ENCODE results near the gene CMKLR1. TPM values are rescaled to one million over a fixed set of nuclear protein-coding genes. Genes with fewer than 3 reads are reported as not detected.

The CMKLR1 gene
- polyA plus RNA-seq, 3 donors: 4.3 to 5.4 (median 4.5) TPM

GRCh38 chr12:108302403-108303311 lies 36.5 kb downstream of the CMKLR1 start:
- DNase-seq (ENCODE audit: low read depth in 3 of 3, low spot score in 2 of 3): no peak

GRCh38 chr12:108302016-108302402 lies 37.1 kb downstream of the CMKLR1 start:
- no peak for DNase-seq (ENCODE audit: low read depth in 3 of 3, low spot score in 2 of 3)

GRCh38 chr12:108301346-108301745 lies 37.8 kb downstream of the CMKLR1 start:
- DNase-seq (ENCODE audit: low read depth in 3 of 3, low spot score in 2 of 3): no peak

DNA sequence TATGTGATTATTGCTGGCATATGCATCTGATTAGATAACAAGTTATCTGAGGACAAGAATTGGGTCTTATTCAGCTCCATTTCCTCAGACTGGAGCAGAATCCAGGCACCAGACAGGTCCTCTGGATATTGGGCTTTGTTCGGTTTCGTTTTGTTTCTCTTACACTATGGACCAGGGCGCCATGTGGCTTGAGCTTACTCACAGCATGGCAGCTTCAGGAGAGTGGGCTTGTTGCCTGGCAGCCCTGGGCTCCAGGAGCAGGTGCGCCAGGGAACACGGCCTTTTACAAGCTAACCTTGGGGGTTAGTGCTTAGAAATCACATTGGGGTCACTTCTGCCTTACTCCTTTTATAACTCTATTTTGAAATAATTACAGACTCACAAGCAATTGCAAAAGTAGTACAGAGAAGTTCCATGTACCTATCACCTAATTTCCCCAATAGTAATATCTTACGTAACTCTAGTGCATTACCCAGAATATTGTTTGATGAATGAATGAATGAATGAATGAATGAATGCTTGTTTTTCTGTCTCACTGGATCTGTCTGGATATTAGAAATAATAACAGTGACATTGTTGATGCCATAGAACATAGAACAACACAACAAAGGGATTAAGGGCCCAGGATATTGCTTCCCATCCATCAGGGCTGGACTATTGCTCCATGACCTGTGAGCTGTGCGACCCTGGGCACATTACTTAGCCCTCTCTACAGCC lies 39.0 kb downstream of the CMKLR1 start:
- no peak for DNase-seq (ENCODE audit: low read depth in 3 of 3, low spot score in 2 of 3)

DNA sequence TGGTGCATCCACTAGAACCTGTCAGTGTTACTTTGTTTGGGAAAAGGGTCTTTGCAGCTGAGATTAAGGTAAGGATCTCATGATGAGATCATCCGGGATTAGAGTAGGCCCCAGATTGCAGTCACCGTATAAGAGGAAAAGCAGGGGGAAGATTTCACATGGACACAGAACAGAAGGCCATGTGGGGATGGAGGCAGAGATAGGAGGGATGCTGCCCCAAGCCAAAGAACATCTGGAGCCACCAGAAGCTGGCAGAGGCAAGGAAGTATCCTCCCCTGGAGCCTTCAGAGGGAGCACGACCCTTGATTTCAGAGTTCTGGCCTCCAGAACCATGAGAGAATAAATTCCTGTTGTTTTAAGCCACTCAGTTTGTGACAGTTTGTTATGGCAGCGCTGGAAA lies 39.6 kb downstream of the CMKLR1 start:
- DNase-seq (ENCODE audit: low read depth in 3 of 3, low spot score in 2 of 3): no peak

DNA sequence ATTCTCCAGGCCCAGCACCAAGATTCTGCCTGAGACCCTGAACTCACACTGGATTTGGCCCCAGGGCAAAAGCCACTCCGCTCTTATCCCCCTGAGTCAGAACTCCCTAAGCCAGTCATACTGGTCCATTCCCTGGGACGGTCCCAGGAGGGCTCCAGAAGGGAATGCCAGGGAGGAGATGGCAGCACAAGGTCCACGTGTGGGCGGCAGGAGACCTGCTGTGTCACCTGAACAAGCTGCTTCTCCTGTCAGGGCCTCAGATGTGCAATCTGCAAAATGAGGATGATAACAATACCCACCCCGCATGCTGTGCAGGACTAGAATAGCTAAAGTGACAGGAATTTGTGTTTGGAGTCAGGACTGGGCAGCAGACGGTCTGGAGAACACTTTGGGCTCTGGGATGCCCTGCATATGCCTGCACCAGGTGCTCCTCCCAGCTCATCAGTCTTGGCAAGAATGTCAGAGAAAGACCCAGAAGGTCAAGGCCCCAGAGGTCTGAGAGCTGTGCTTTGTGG lies 40.3 kb downstream of the CMKLR1 start:
- DNase-seq (ENCODE audit: low read depth in 3 of 3, low spot score in 2 of 3): no peak

DNA sequence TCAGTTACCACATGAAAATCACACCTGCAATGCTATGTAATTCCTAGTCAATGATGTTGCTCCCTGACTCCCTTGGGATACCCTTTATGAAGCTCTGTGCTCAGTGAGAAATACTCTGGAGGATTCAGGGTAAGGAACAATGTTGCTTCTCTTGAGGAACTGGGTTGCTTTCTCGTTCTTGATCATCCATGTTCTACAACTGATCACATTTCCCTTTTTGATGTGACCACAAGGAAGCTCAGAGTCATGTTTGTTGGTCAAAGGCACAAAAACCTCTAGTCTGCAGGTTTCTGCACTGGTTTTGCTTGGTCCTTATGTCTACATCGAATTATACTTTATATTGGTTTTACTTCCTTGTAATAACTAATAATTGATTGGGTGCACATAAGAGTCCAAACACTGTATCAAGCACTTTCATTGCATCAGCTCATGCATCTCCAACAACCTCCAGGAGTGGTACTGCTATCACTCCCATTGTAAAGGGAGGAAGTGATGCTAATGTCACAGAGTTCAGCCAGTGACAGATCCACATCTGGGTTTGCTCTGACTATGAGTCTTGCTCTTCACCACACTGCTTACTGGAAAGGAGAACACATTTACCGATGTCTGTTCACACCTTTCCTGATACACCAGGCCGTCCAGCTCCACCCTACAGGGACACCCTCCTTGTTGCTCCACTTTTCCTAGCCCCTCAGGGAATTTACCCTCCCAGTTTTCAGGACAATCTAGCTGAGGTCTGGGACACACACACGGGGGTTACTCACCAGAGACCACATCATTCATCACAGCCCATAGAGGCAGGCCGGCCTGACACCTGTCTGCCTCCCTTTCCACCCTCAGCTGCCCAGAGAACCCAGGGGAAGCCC lies 41.0 kb downstream of the CMKLR1 start:
- no peak for DNase-seq (ENCODE audit: low read depth in 3 of 3, low spot score in 2 of 3)

DNA sequence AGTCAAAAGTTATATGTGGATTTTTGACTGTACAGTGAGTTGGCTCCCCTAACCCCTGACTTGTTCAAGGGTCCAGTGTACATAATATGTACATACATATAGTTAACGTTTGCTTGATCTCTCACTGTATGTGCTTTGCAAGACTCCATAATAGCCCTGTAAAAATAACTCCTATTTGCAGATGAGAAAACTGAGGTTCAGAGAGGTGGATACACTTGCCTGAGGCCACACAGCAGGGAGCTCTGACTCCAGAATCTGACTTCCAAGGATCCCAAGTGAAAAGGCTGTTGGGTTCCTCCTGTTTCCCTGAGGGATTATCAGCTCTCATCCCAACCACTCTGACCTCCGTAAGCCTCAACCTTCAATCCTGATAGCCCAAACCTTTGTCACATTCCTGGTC lies 41.7 kb downstream of the CMKLR1 start:
- no peak for DNase-seq (ENCODE audit: low read depth in 3 of 3, low spot score in 2 of 3)

- DNase-seq (ENCODE audit: low read depth in 3 of 3, low spot score in 2 of 3): no peak
These were observed 42.2 kb downstream of the CMKLR1 start for GRCh38 chr12:108296945-108297344.

DNA sequence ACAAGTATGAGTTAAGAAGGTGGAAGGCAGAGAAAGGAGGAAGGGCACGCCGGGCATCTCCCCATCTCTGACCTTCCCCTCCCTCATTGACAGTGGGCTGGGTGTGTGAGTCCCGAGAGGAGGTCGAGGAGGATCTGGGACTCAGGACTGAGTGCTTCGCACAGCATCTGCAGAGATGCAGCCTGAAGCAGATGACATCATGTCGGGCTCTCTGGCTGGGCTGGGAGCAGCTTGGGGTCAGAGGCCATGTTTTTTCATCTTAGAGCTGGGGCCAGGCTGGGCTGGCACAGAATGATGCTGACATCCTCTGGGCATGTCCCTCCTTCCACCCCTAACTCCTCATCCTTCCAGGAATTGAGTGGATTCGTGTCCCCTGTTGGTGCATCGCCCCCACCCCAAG lies 43.5 kb downstream of the CMKLR1 start:
- no peak for DNase-seq (ENCODE audit: low read depth in 3 of 3, low spot score in 2 of 3)

GRCh38 chr12:108289350-108290161 lies 49.6 kb downstream of the CMKLR1 start:
- no peak for DNase-seq (ENCODE audit: low read depth in 3 of 3, low spot score in 2 of 3)

- DNase-seq (ENCODE audit: low read depth in 3 of 3, low spot score in 2 of 3): no peak
These were observed 51.9 kb downstream of the CMKLR1 start for GRCh38 chr12:108287227-108287626.

GRCh38 chr12:108285016-108285415 lies 54.1 kb downstream of the CMKLR1 start:
- DNase-seq (ENCODE audit: low read depth in 3 of 3, low spot score in 2 of 3): no peak

- DNase-seq (ENCODE audit: low read depth in 3 of 3, low spot score in 2 of 3): no peak
These were observed 54.9 kb downstream of the CMKLR1 start for GRCh38 chr12:108284163-108284562.

DNA sequence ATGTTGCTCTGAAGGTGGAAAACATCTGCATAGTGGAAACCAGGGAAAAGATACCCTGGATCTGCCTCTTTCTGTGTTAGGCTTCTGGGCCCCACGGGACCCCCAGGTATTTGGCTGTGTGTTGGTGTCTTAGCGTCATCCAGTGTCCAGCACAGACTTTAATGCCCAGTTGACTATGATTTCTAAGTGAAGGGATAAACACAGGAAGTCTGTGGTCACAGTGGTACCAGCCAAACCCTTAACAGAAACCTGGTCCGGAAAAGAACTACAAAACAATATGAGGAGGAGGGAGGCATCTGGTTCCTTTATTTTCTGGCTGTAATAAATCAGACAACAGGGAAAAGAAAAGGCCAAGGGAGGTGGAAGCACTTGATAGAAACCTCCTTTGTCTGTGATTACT lies 56.4 kb downstream of the CMKLR1 start:
- DNase-seq (ENCODE audit: low read depth in 3 of 3, low spot score in 2 of 3): no peak

DNA sequence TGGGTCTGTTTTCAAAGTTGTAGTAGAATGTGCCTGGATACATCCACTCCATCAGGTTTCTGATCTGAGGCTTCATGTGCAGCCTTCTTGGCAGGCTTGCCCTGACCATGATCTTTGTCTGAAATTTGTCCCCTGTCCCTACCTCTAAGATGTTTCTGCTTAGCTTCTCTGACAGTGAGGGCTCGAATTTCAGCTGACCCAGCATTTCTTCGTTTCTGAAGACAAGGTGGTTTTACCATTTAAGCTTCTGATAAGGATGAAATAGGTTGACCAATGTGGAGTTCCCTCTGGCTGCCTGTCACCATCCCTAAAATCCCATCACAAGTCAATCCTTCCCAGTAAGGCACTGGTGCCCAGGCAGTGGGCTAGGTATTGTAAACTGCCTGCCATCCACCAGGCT lies 57.0 kb downstream of the CMKLR1 start:
- no peak for DNase-seq (ENCODE audit: low read depth in 3 of 3, low spot score in 2 of 3)

GRCh38 chr12:108277613-108278012 lies 61.5 kb downstream of the CMKLR1 start:
- DNase-seq (ENCODE audit: low read depth in 3 of 3, low spot score in 2 of 3): no peak

- no peak for DNase-seq (ENCODE audit: low read depth in 3 of 3, low spot score in 2 of 3)
These were observed 65.9 kb downstream of the CMKLR1 start for GRCh38 chr12:108273217-108273616.

DNA sequence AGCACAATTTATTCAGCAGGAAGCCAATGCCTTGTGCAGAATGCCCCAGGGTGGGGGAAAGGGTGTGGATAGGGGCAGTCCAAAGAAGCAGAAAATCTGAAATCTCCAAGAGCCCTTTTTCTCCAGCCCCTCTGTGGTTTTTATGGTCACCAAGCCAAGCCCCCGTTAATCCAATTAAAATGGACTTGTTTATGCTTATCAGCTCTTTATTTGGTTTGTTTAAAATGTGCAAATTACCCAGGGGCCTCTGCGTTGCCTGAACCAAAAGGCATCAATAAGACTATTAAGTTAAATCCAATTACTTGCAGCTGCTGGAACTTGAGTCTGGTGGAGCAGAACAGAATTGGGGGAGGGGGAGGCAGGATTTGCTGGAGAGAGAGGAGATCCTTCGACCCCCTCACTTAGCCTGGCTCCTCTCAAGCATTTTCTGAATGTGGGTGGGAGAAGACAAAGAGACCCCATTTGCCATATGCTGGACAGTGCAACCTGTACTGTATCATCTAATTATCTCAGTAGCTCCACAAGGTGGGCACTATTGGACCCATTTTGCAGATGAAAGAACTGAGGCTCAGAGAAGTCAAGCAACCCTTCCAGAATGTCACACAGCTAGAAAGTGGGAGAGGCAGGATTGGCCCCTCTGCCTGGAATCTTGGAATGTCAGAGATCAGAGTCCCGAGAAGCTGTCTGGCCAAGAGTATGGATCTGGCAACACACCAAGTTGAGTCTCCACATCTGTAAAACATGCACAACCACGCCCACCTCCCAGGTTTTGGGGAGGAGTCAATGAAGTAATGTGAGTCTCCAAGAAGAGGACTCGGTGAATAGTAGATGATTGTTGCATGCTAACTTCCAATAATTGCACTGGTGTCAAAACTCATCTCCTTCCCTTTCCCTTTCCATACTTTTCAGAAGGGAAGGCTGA lies 66.9 kb downstream of the CMKLR1 start:
- no peak for DNase-seq (ENCODE audit: low read depth in 3 of 3, low spot score in 2 of 3)
